ENCODE data around the gene ATP2B2. TPM values are rescaled to one million over a fixed set of nuclear protein-coding genes. Genes with fewer than 3 reads are reported as not detected.

The ATP2B2 gene
- total RNA-seq, 1 experiment from 2014 or later: not detected

DNA sequence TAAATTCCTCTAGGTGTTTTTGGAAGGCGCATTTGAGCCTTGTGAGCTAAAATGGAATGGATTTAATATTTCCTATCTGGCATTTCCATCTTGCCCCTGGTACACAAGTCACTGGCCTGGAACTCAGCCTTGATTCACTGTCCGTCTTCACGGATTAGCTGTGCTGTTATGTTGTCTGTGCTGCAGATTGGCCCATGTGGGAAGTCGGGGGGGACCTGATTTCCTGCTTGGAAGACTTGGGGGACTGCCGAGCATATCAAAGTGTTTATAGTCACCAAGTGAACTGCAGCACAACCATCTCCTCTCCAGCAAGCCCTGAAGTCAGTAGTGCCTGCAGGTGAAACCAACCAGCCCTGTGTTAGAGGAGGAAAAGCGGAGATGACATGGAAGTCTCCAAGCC is 224.8 kb downstream of the ATP2B2 start:
- no peak overlapping the region for H3K27ac Mint-ChIP-seq (ENCODE audit: unreplicated experiment)
- CTCF ChIA-PET: no interaction called here
- no peak for DNase-seq
- no peak overlapping the region for H3K4me3 Mint-ChIP-seq (ENCODE audit: low read depth, unreplicated experiment)
- H3K9me3 Mint-ChIP-seq (ENCODE audit: low read depth, unreplicated experiment): no peaks in the 10 kb centered on the region
- H3K4me1 Mint-ChIP-seq (ENCODE audit: low read depth, unreplicated experiment): no peaks in the 10 kb centered on the region
- BruUV-seq (replicated peaks): no TSS peak
- intact Hi-C loops (cut with micrococcal nuclease; ENCODE audit: unreplicated experiment): no loop called here
- TF ChIP-seq, protein P1, sequence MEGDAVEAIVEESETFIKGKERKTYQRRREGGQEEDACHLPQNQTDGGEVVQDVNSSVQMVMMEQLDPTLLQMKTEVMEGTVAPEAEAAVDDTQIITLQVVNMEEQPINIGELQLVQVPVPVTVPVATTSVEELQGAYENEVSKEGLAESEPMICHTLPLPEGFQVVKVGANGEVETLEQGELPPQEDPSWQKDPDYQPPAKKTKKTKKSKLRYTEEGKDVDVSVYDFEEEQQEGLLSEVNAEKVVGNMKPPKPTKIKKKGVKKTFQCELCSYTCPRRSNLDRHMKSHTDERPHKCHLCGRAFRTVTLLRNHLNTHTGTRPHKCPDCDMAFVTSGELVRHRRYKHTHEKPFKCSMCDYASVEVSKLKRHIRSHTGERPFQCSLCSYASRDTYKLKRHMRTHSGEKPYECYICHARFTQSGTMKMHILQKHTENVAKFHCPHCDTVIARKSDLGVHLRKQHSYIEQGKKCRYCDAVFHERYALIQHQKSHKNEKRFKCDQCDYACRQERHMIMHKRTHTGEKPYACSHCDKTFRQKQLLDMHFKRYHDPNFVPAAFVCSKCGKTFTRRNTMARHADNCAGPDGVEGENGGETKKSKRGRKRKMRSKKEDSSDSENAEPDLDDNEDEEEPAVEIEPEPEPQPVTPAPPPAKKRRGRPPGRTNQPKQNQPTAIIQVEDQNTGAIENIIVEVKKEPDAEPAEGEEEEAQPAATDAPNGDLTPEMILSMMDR (IDR thresholded peaks at IDR 0.05; ENCODE audit: unreplicated experiment): no peak
- peaks cover 31% of the 10 kb centered on the region for H3K36me3 Mint-ChIP-seq (ENCODE audit: insufficient read depth, unreplicated experiment)
- H3K27me3 Mint-ChIP-seq (ENCODE audit: unreplicated experiment): no peaks in the 10 kb centered on the region

DNA sequence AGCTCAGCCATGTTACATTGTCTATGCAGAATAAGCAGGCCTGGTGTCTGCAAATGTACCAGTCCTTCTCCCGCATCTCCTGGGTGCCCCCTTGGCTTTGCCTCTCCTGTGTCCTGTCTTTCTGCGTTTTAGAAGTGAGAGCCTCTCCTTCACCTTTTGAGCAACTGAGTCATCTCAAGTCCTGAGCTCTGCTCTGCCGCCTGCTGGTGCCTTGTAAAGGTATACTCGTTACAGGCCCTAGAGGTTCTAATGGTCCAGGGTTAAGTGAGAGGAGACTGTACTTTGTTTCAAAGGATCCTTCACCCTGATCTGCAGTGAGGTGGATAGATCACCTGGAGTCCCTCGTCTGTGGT is 225.2 kb downstream of the ATP2B2 start:
- no peaks in the 10 kb centered on the region for H3K9me3 Mint-ChIP-seq (ENCODE audit: low read depth, unreplicated experiment)
- no peaks in the 10 kb centered on the region for H3K27me3 Mint-ChIP-seq (ENCODE audit: unreplicated experiment)
- intact Hi-C loops (cut with micrococcal nuclease; ENCODE audit: unreplicated experiment): no loop called here
- no peaks in the 10 kb centered on the region for H3K4me1 Mint-ChIP-seq (ENCODE audit: low read depth, unreplicated experiment)
- TF ChIP-seq, protein P1 (IDR thresholded peaks at IDR 0.05; ENCODE audit: unreplicated experiment): no peak
- CTCF ChIA-PET: no interaction called here
- H3K4me3 Mint-ChIP-seq (ENCODE audit: low read depth, unreplicated experiment): no peak overlapping the region
- no peak for DNase-seq
- BruUV-seq (replicated peaks): TSS peak; percentile 15
- H3K27ac Mint-ChIP-seq (ENCODE audit: unreplicated experiment): no peak overlapping the region
- H3K36me3 Mint-ChIP-seq (ENCODE audit: insufficient read depth, unreplicated experiment): peaks cover 31% of the 10 kb centered on the region

DNA sequence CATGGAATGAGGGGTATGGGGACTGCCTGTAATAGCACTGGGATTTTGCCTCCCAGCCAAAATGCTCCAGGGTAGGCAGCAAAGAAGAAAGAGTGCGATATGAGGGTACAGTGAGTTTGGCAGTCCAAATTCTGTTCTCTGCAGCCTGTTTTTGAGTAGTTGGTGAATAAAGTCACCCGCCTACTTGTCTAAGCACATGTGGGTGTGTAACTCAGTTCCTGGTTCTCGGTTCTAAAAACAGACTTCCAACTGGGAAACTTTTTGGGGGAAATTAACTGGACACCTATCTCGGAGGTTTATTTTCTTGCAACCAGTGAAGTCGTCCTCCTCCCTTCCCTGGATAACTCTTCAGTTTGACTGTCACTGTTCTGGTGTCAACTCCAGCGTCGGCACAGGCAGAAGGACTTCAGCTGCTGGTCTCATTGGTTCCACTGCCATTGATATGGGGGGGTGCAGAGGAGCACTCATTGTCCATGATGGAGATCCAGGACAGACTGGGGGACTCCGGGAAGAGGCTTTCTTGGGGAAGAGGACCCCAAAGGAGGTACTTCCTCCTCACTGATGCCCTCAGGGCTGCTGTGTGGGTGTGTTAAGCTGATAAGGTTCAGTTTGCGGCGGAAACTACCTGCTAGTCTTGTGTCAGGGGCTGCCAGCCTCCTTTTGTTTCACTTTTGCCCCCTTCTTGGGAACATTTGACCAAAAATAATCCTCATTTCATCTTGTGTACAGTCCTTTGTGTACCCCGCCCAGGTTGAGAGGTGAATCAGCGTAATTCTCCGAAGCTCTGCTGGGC is 225.8 kb downstream of the ATP2B2 start:
- intact Hi-C loops (cut with micrococcal nuclease; ENCODE audit: unreplicated experiment): no loop called here
- CTCF ChIA-PET: interaction anchor here (0.5 kb wide), 1 partner anchor 262 kb away, joined by 3 read pairs; no protein-coding TSS in a partner anchor
- Mint-ChIP-seq H3K9me3 (ENCODE audit: low read depth, unreplicated experiment) (no peaks in the 10 kb centered on the region), H3K36me3 (ENCODE audit: insufficient read depth, unreplicated experiment) (peaks cover 31% of the 10 kb centered on the region), H3K27me3 (ENCODE audit: unreplicated experiment) (no peaks in the 10 kb centered on the region), H3K27ac (ENCODE audit: unreplicated experiment) (no peak overlapping the region), H3K4me3 (ENCODE audit: low read depth, unreplicated experiment) (no peak overlapping the region), H3K4me1 (ENCODE audit: low read depth, unreplicated experiment) (no peaks in the 10 kb centered on the region)
- no peak for DNase-seq
- TF ChIP-seq, protein P1 (IDR thresholded peaks at IDR 0.05; ENCODE audit: unreplicated experiment): no peak
- BruUV-seq (replicated peaks): no TSS peak

DNA sequence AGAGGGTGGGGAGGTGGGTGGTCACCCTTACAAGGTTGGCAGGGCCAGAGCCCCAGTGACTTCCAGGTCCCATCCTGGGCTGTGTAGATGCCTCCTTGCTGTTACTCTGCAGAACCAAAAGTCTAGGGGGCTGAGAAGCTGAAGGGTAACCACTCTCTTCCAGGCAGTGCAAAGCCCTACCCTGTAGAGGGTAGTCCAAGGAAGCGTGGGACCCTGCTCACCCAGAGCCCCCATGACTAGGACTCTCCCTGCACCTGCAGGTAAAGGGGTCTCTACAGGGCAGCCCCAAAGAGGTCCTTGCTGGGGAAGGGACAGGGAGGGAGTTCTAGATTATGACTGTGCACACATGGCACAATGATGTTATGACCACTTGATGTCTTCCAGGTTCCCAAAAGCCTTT is 226.9 kb downstream of the ATP2B2 start:
- H3K4me3 Mint-ChIP-seq (ENCODE audit: low read depth, unreplicated experiment): no peak overlapping the region
- peaks cover 9% of the 10 kb centered on the region for H3K4me1 Mint-ChIP-seq (ENCODE audit: low read depth, unreplicated experiment)
- TF ChIP-seq, protein P1 (IDR thresholded peaks at IDR 0.05; ENCODE audit: unreplicated experiment): no peak
- no TSS peak for BruUV-seq (replicated peaks)
- DNase-seq: no peak
- H3K36me3 Mint-ChIP-seq (ENCODE audit: insufficient read depth, unreplicated experiment): peaks cover 29% of the 10 kb centered on the region
- H3K27me3 Mint-ChIP-seq (ENCODE audit: unreplicated experiment): no peaks in the 10 kb centered on the region
- CTCF ChIA-PET: interaction anchor here (0.5 to 0.6 kb wide), 2 partner anchors 29 to 260 kb away, joined by 3 read pairs; no protein-coding TSS in a partner anchor
- H3K27ac Mint-ChIP-seq (ENCODE audit: unreplicated experiment): no peak overlapping the region
- intact Hi-C loops (cut with micrococcal nuclease; ENCODE audit: unreplicated experiment): no loop called here
- no peaks in the 10 kb centered on the region for H3K9me3 Mint-ChIP-seq (ENCODE audit: low read depth, unreplicated experiment)
